H9 (cell line): ENCODE results near the gene HASPIN. TPM values are rescaled to one million over a fixed set of nuclear protein-coding genes. Genes with fewer than 3 reads are reported as not detected.

Source experiments
- DNase-seq: peaks from one replicate; pipeline ENCODE4 v3.0.0-alpha.2; 2017
- H2AFZ ChIP-seq: one replicate; pipeline ENCODE4 v1.6.1; 2013; ENCODE audit warnings: mild to moderate bottlenecking, low read length, control low read depth, moderate library complexity
- H2AK5ac ChIP-seq: 2 replicates; pipeline ENCODE4 v1.6.1; 2013; ENCODE audit warnings: low read length, control low read depth, mixed read lengths; ENCODE audit not compliant: insufficient read length
- H2BK120ac ChIP-seq: one replicate; pipeline ENCODE4 v1.6.1; 2013; ENCODE audit warnings: low read depth, mild to moderate bottlenecking, low read length, control low read depth, inconsistent platforms; ENCODE audit not compliant: poor library complexity, severe bottlenecking
- H2BK12ac ChIP-seq: 2 replicates; pipeline ENCODE4 v1.6.1; 2013; ENCODE audit warnings: low read length, control low read depth, mixed read lengths, low read depth; ENCODE audit not compliant: insufficient read length
- H2BK15ac ChIP-seq: 2 replicates; pipeline ENCODE4 v1.6.1; 2013; ENCODE audit warnings: low read depth, low read length, control low read depth
- H2BK20ac ChIP-seq: one replicate; pipeline ENCODE4 v1.6.1; 2013; ENCODE audit warnings: low read depth, mild to moderate bottlenecking, low read length, control low read depth, inconsistent platforms; ENCODE audit not compliant: poor library complexity, severe bottlenecking
- H2BK5ac ChIP-seq: 2 replicates; pipeline ENCODE4 v1.6.1; 2013; ENCODE audit warnings: low read length, control low read depth, mixed read lengths; ENCODE audit not compliant: insufficient read length
- H3K14ac ChIP-seq: 2 replicates; pipeline ENCODE4 v1.6.1; 2013; ENCODE audit warnings: low read length, control low read depth; ENCODE audit not compliant: insufficient read depth
- H3K18ac ChIP-seq: 2 replicates; pipeline ENCODE4 v1.6.1; 2013; ENCODE audit warnings: low read depth, mild to moderate bottlenecking, mixed read lengths, low read length, control low read depth; ENCODE audit not compliant: insufficient read length
- H3K23ac ChIP-seq: 2 replicates; pipeline ENCODE4 v1.6.1; 2013; ENCODE audit warnings: low read length, control low read depth, mixed read lengths, low read depth; ENCODE audit not compliant: insufficient read length
- H3K23me2 ChIP-seq: 2 replicates; pipeline ENCODE4 v1.6.1; 2013; ENCODE audit warnings: low read depth, mild to moderate bottlenecking, mixed read lengths, low read length, control low read depth; ENCODE audit not compliant: insufficient read length, poor library complexity, severe bottlenecking
- H3K27ac ChIP-seq: 2 replicates; pipeline ENCODE4 v1.5.1; 2013; ENCODE audit warnings: low read length, control low read depth, mixed read lengths, low read depth; ENCODE audit not compliant: insufficient read length
- H3K27me3 ChIP-seq: 2 replicates; pipeline ENCODE4 v1.6.1; 2013; ENCODE audit warnings: low read length, control low read depth, inconsistent platforms; ENCODE audit not compliant: insufficient read depth
- H3K4ac ChIP-seq: 2 replicates; pipeline ENCODE4 v1.6.1; 2013; ENCODE audit warnings: low read depth, mild to moderate bottlenecking, control low read depth, inconsistent platforms, low read length, moderate library complexity
- H3K4me1 ChIP-seq: 2 replicates; pipeline ENCODE4 v1.6.1; 2013; ENCODE audit warnings: low read length, control low read depth, inconsistent platforms; ENCODE audit not compliant: insufficient read depth
- H3K4me2 ChIP-seq: 2 replicates; pipeline ENCODE4 v1.6.1; 2013; ENCODE audit warnings: low read length, control low read depth, mixed read lengths; ENCODE audit not compliant: insufficient read length, insufficient read depth
- H3K56ac ChIP-seq: 2 replicates; pipeline ENCODE4 v1.6.1; 2013; ENCODE audit warnings: low read depth, mild to moderate bottlenecking, mixed read lengths, low read length, control low read depth; ENCODE audit not compliant: insufficient read length
- H3K79me1 ChIP-seq: 2 replicates; pipeline ENCODE4 v1.6.1; 2013; ENCODE audit warnings: low read depth, mild to moderate bottlenecking, moderate library complexity, low read length, control low read depth, inconsistent platforms; ENCODE audit not compliant: insufficient read depth, poor library complexity, severe bottlenecking
- H3K79me2 ChIP-seq: 2 replicates; pipeline ENCODE4 v1.6.1; 2013; ENCODE audit warnings: low read length, control low read depth, inconsistent platforms; ENCODE audit not compliant: insufficient read depth
- H3K9ac ChIP-seq: 2 replicates; pipeline ENCODE4 v1.6.1; 2013; ENCODE audit warnings: low read length, control low read depth, mixed read lengths; ENCODE audit not compliant: insufficient read length; ENCODE audit errors: extremely low read depth
- H3K9me3 ChIP-seq: one replicate; pipeline ENCODE4 v1.6.1; 2013; ENCODE audit warnings: low read depth, low read length, inconsistent platforms; ENCODE audit not compliant: control insufficient read depth
- H3T11ph ChIP-seq: one replicate; pipeline ENCODE4 v1.6.1; 2013; ENCODE audit warnings: mild to moderate bottlenecking, low read length, control low read depth, inconsistent platforms
- H4K20me1 ChIP-seq: one replicate; pipeline ENCODE4 v1.6.1; 2013; ENCODE audit not compliant: control insufficient read depth, insufficient read length, insufficient read depth
- H4K5ac ChIP-seq: 2 replicates; pipeline ENCODE4 v1.6.1; 2013; ENCODE audit warnings: low read depth, mild to moderate bottlenecking, mixed read lengths, low read length, control low read depth; ENCODE audit not compliant: insufficient read length
- H4K8ac ChIP-seq: replicated peaks from 2 replicates; pipeline ENCODE4 v1.6.1; 2013; ENCODE audit warnings: low read length, control low read depth, mixed read lengths, low read depth; ENCODE audit not compliant: insufficient read length
- H4K91ac ChIP-seq: 2 replicates; pipeline ENCODE4 v1.6.1; 2013; ENCODE audit warnings: low read depth, mild to moderate bottlenecking, moderate library complexity, mixed read lengths, low read length, control low read depth; ENCODE audit not compliant: insufficient read length
- H3K27ac Mint-ChIP-seq, 3 experiments: 2 replicates in 2 of 3; 3 replicates in 1 of 3; pipeline ENCODE4 v1.8.0; 2020 to 2021; ENCODE audit warnings: mixed read lengths in 3 of 3, mild to moderate bottlenecking in 1 of 3, moderate library complexity in 1 of 3
- H3K27me3 Mint-ChIP-seq: 2 replicates; pipeline ENCODE4 v1.8.0; 2021; ENCODE audit warnings: low read depth, mild to moderate bottlenecking, moderate library complexity, mixed read lengths
- H3K36me3 Mint-ChIP-seq, 3 experiments: 2 replicates in 2 of 3; 3 replicates in 1 of 3; pipeline ENCODE4 v1.8.0; 2020 to 2021; ENCODE audit warnings: low read depth in 3 of 3, mixed read lengths in 3 of 3; ENCODE audit not compliant: insufficient read depth in 1 of 3
- H3K4me1 Mint-ChIP-seq, 2 experiments: 2 replicates each; pipeline ENCODE4 v1.8.0; 2020; ENCODE audit warnings: mixed read lengths in 2 of 2
- H3K4me3 Mint-ChIP-seq, 2 experiments: 2 replicates in 1 of 2; 3 replicates in 1 of 2; pipeline ENCODE4 v1.8.0; 2020 to 2021; ENCODE audit warnings: mild to moderate bottlenecking in 2 of 2, mixed read lengths in 2 of 2, moderate library complexity in 1 of 2
- H3K9me3 Mint-ChIP-seq, 2 experiments: 2 replicates in 1 of 2; 3 replicates in 1 of 2; pipeline ENCODE4 v1.8.0; 2020; ENCODE audit warnings: mild to moderate bottlenecking in 2 of 2, mixed read lengths in 2 of 2, moderate library complexity in 1 of 2
- WGBS: extraction: QIAGEN DNeasy Blood & Tissue Kit; methylation state at CpG from one replicate; pipeline ENCODE4 v1.1.7; 2013; ENCODE audit warnings: missing lambda C conversion rate, low lambda C conversion rate, mixed read lengths; ENCODE audit not compliant: insufficient read length; ENCODE audit errors: extremely low coverage; 5-methylcytosine and 5-hydroxymethylcytosine counted together
- total RNA-seq: library from RNA; stranded (reverse); gene quantifications from 2 replicates; pipeline ENCODE4 v1.2.1, GENCODE V29; 2021
- TF ChIP-seq, protein P1 (sequence below): fragments of 200-600 bp; sonication (generic); conservative IDR thresholded peaks from 3 replicates; pipeline ENCODE4 v1.8.0; 2021; ENCODE audit warnings: antibody characterized with exemption, mild to moderate bottlenecking

The HASPIN gene
- total RNA-seq, 1 experiment from 2014 or later, result 26.6 TPM

DNA sequence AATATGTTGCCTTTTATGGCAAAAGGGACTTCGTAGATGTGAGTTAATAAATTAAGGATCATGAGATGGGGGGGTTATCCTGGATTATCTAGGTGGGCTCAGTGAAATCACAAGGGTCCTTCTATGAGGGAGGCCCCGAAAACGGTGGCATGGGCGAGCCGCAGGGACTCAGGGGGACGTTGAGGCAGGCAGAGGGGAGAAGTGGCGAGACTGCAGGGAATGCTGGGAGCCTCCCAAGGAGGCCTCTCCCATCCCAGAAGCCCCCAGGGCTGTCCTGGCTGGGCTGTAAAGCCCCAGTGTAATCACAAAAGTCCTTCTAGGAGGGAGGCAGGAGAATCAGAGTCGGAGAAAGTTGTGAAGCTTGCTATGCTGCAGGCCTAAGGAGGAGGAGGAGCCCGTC, 42.3 kb downstream of the HASPIN start:
- Histone ChIP-seq H2BK5ac (no peak overlapping the region), H2AK5ac (no peak overlapping the region), H3K4me2 (no peak overlapping the region), H3K27ac (no peak overlapping the region), H2AFZ (no peak overlapping the region), H3K9me3 (no peaks in the 10 kb centered on the region), H4K5ac (no peak overlapping the region), H3K79me2 (no peaks in the 10 kb centered on the region), H2BK15ac (no peak overlapping the region), H4K8ac (no peak overlapping the region), H3K56ac (no peak overlapping the region), H3K9ac (no peak overlapping the region), H4K91ac (no peak overlapping the region), H3K79me1 (no peaks in the 10 kb centered on the region), H2BK120ac (no peak overlapping the region), H3K4ac (no peak overlapping the region), H3K18ac (no peak overlapping the region), H2BK20ac (no peak overlapping the region), H4K20me1 (no peaks in the 10 kb centered on the region), H2BK12ac (no peak overlapping the region), H3K14ac (no peak overlapping the region), H3K23me2 (no peaks in the 10 kb centered on the region), H3T11ph (no peak overlapping the region), H3K4me1 (no peaks in the 10 kb centered on the region), H3K23ac (no peak overlapping the region), H3K27me3 (no peaks in the 10 kb centered on the region)
- H3K27ac Mint-ChIP-seq, result no peak overlapping the region
- peaks cover 5 to 12% of the 10 kb centered on the region in 2 experiments for H3K4me1 Mint-ChIP-seq
- peaks cover 2 to 4% of the 10 kb centered on the region in 2 experiments; a peak in 2 of 5 replicates for H3K9me3 Mint-ChIP-seq
- TF ChIP-seq, protein P1, sequence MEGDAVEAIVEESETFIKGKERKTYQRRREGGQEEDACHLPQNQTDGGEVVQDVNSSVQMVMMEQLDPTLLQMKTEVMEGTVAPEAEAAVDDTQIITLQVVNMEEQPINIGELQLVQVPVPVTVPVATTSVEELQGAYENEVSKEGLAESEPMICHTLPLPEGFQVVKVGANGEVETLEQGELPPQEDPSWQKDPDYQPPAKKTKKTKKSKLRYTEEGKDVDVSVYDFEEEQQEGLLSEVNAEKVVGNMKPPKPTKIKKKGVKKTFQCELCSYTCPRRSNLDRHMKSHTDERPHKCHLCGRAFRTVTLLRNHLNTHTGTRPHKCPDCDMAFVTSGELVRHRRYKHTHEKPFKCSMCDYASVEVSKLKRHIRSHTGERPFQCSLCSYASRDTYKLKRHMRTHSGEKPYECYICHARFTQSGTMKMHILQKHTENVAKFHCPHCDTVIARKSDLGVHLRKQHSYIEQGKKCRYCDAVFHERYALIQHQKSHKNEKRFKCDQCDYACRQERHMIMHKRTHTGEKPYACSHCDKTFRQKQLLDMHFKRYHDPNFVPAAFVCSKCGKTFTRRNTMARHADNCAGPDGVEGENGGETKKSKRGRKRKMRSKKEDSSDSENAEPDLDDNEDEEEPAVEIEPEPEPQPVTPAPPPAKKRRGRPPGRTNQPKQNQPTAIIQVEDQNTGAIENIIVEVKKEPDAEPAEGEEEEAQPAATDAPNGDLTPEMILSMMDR, result no peak
- WGBS, result no CpG with 5 or more reads among the region's 9 CpGs
- no peaks in the 10 kb centered on the region; the same call in 1 of the 2 replicates for H3K27me3 Mint-ChIP-seq
- no peak for DNase-seq
- H3K4me3 Mint-ChIP-seq, result no peak overlapping the region
- peaks cover 0 to 5% (median under 1%) of the 10 kb centered on the region in 3 experiments; a peak in 3 of 7 replicates for H3K36me3 Mint-ChIP-seq
